BE2C (cell line): Measurements from ENCODE around the gene EPN3.

Source experiments
- DNase-seq: peaks from one replicate; pipeline ENCODE4 v3.0.0-alpha.2; 2020
- H3K27me3 ChIP-seq: fragments of 250-450 bp; sonication (Bioruptor Pico); 2 replicates; pipeline ENCODE4 v1.5.1; 2020; ENCODE audit warnings: mild to moderate bottlenecking
- H3K36me3 ChIP-seq: fragments of 250-450 bp; sonication (Bioruptor Pico); 2 replicates; pipeline ENCODE4 v1.5.1; 2020; ENCODE audit warnings: mild to moderate bottlenecking
- H3K4me1 ChIP-seq: fragments of 250-450 bp; sonication (Bioruptor Pico); 2 replicates; pipeline ENCODE4 v1.5.1; 2020
- H3K4me3 ChIP-seq: 2 replicates; pipeline ENCODE4 v1.5.1; 2011; ENCODE audit warnings: low read depth, low read length
- H3K9me3 ChIP-seq: fragments of 250-450 bp; sonication (Bioruptor Pico); 2 replicates; pipeline ENCODE4 v1.5.1; 2020
- TF ChIP-seq, protein P1 (sequence below): IDR thresholded peaks from 2 replicates; pipeline ENCODE4 v1.5.1; 2012; ENCODE audit warnings: mild to moderate bottlenecking, low read depth, low read length

EPN3 gene

DNA sequence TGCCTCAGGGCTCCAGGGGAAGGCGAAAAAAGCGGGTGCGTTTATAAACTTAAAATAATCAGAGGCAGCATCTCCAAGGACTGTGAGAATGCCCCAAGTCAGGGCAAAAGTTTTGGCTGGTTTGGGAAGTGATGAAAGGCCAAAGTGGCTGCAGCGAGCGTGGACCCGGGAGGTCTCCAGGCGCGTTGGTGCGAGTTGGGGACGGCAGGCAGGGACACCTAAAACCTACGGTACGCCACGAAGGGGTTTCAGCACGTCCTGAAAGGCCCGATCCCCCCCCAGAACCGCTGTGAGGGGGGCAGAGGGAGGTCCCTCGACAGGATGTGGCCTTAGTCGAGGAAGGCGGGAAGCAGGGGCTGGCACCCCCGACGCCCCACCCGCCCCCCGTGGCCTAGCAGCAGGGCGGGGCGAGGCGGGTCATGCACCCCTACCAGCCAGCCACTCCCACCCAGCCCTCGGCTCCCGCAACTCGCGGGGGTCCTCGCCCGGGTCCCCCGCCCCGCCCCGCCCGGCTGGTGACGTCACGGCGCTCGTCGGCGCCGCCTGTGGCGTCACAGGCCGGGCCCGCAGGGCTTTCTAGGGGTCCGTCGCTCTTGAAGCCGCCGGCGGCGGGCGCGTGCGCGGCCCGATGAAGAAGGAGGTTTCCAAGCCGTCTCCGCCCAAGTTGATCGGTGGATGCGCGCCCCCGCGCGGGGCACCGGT is 24.5 kb upstream of the EPN3 start, which contains the start of gene MYCBPAP:
Gene MYCBPAP, plus strand, starts transcription at position 569 of the 702 bp plus-strand sequence. CDS start 236 bp downstream, outside the sequence.
- H3K9me3 ChIP-seq, result no peaks in the 10 kb centered on the region
- DNase-seq, result peak; percentile 64
- no peaks in the 10 kb centered on the region for H3K36me3 ChIP-seq
- H3K4me1 ChIP-seq, result peaks cover 10% of the 10 kb centered on the region
- no peaks in the 10 kb centered on the region for H3K27me3 ChIP-seq
- TF ChIP-seq, protein P1, sequence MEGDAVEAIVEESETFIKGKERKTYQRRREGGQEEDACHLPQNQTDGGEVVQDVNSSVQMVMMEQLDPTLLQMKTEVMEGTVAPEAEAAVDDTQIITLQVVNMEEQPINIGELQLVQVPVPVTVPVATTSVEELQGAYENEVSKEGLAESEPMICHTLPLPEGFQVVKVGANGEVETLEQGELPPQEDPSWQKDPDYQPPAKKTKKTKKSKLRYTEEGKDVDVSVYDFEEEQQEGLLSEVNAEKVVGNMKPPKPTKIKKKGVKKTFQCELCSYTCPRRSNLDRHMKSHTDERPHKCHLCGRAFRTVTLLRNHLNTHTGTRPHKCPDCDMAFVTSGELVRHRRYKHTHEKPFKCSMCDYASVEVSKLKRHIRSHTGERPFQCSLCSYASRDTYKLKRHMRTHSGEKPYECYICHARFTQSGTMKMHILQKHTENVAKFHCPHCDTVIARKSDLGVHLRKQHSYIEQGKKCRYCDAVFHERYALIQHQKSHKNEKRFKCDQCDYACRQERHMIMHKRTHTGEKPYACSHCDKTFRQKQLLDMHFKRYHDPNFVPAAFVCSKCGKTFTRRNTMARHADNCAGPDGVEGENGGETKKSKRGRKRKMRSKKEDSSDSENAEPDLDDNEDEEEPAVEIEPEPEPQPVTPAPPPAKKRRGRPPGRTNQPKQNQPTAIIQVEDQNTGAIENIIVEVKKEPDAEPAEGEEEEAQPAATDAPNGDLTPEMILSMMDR, result no peak
- peak within 1 kb of the TSS; percentile 43 for H3K4me3 ChIP-seq

DNA sequence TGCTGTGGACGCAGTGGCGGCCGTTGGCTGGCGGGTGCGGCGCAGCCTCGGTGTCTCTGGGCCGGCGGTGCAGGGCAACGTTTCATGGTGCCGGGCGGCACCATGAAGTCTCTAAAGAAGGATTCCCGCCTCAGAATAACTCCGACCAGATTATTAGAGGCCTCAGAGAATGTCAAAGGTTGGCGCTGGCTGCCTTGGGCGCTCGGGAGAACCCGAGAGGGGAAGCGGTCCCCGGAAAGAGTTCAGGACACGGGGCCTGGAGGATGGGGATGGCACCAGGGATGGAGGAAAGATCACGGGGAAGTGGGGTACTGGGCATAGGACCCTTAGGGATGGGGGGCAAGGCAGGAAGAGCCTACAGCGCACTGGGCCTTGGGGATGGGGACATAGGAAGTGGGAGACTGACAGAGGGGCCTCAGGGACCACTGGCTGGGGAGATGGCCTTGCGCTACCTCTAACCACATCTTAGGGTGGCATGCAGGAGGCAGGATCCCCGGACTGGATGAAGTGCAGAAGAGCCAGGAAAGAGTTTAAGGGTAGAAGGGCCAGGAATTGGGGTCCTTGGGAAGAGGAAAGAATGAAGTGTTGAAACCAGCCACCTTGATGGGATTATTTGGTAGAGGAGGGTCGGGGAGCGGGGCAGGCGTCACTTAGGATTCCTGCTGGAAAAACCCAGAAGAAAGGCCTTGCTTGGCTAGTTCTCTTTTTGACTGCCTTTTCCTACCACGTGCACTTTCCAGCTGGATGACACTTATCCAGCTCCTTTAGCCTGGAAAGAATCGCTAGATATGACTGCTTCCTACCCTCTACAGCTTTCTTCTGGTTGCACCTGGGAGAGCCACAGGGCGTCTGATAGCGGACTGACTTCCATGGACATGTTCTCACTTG is 23.7 kb upstream of the EPN3 start:
- no peak for DNase-seq
- peak overlapping the region; percentile 43 for H3K4me3 ChIP-seq
- TF ChIP-seq, protein P1, result no peak
- no peaks in the 10 kb centered on the region for H3K27me3 ChIP-seq
- H3K9me3 ChIP-seq, result no peaks in the 10 kb centered on the region
- H3K4me1 ChIP-seq, result peaks cover 10% of the 10 kb centered on the region
- no peaks in the 10 kb centered on the region for H3K36me3 ChIP-seq

DNA sequence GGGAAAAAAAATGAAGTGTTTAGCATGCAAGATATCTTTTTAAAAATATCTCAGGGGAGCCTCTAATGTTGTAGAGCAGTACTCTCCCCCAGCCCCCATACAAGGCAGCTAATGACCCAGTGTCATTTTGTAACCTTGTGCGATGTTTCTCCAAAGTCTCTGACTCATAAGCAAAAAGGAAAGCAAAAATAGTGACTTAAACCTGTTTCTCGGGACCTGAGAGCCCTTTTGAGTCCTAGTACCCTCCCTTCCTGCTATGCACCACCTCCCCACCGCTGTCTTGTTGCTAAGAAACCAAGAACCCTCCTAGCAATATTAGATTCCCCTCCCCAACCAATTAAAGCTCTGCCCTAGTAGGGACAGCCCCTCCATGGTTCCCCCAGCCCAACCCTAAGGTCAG is 21.5 kb upstream of the EPN3 start:
- no peaks in the 10 kb centered on the region for H3K36me3 ChIP-seq
- peaks cover 10% of the 10 kb centered on the region for H3K4me1 ChIP-seq
- no peak overlapping the region for H3K4me3 ChIP-seq
- no peaks in the 10 kb centered on the region for H3K27me3 ChIP-seq
- no peak for DNase-seq
- TF ChIP-seq, protein P1, result no peak
- no peaks in the 10 kb centered on the region for H3K9me3 ChIP-seq

DNA sequence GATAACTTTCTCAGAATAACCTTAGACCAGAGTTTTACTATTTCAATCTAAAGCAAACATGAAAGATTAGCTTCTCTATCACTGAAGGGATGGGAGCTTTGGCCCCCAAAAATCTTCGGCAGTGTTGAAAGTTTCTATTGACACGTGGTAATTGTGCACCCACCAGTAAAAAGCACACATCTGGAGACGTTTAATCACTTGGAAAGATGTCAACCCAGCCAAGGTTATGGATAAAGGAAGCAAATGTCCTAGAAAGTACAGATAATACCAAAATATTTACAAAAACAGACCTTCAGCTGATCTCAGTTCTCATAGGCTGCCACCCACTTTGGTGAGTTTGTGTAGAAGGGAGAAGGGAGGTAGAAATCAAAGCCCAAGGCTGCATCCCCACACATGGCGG is 19.0 kb upstream of the EPN3 start:
- Histone ChIP-seq H3K4me3 (no peak overlapping the region), H3K36me3 (no peaks in the 10 kb centered on the region), H3K4me1 (peaks cover 10% of the 10 kb centered on the region), H3K9me3 (no peaks in the 10 kb centered on the region), H3K27me3 (no peaks in the 10 kb centered on the region)
- TF ChIP-seq, protein P1, result no peak
- DNase-seq, result no peak

DNA sequence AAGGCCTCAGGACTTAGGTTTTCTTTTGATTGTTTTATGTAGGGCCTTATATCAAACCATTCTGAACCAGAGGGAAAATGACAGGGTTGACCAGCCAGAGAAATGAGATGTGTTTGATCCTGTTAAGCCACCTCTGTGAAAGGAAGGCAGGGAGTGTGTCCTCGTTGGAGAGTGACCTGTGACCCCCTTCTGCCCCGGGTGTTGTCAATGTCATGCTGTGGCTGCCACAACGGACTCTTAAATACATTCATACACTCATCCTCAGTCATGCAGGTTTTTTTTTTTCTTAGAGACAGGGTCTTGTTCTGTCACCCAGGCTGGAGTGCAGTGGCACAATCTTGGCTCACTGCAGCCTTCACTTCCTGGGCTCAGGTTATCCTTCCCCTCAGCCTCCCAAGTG is 18.1 kb upstream of the EPN3 start:
- peaks cover 10% of the 10 kb centered on the region for H3K4me1 ChIP-seq
- H3K27me3 ChIP-seq, result no peaks in the 10 kb centered on the region
- no peaks in the 10 kb centered on the region for H3K36me3 ChIP-seq
- TF ChIP-seq, protein P1, result no peak
- DNase-seq, result no peak
- no peak overlapping the region for H3K4me3 ChIP-seq
- no peaks in the 10 kb centered on the region for H3K9me3 ChIP-seq
